ENCODE results near the gene KRT23. TPM values are rescaled to one million over a fixed set of nuclear protein-coding genes. Genes with fewer than 3 reads are reported as not detected.
A peak's percentile ranks its signal among the peaks of the same experiment; 100 is the strongest.

KRT23 gene
- total RNA-seq, 2 experiments from 2014 or later: not detected

DNA sequence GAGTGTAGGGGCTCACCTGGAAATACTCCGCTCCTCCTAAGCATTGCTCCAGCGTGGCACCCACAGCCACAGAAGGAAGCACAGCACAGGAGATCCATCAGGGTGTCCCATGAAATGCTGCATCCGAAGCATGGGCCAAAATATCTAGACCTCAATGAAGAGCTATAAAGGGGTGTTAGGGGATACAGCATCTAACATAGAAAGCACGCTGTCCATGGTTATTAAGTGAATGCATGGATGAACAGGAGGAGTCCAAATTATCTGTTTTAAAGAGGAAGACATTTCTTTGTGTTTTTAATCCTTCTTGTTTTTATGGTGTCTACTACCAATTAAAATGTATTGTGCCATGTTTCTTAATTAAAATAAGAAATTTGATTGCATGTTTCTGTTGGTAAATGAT is 30.8 kb downstream of the KRT23 start:
- ATAC-seq (no peak), DNase-seq (no peak)
- Mint-ChIP-seq H3K36me3 (ENCODE audit: low read depth) (no peaks in the 10 kb centered on the region), H3K4me1 (peaks cover 17% of the 10 kb centered on the region), H3K9me3 (ENCODE audit: low read depth) (no peaks in the 10 kb centered on the region), H3K4me3 (no peak overlapping the region), H3K27ac (no peak overlapping the region), H3K27me3 (peaks cover 30% of the 10 kb centered on the region)
- intact Hi-C loops (cut with DNase I, micrococcal nuclease): loop anchor here (5.0 to 10.0 kb wide), 3 partner anchors 102 to 591 kb away; no protein-coding TSS in a partner anchor
- ChIA-PET POLR2A (no interaction called here), CTCF (interaction anchor here (0.6 kb wide), 1 partner anchor 8 kb away, joined by 3 read pairs; no protein-coding TSS in a partner anchor)

DNA sequence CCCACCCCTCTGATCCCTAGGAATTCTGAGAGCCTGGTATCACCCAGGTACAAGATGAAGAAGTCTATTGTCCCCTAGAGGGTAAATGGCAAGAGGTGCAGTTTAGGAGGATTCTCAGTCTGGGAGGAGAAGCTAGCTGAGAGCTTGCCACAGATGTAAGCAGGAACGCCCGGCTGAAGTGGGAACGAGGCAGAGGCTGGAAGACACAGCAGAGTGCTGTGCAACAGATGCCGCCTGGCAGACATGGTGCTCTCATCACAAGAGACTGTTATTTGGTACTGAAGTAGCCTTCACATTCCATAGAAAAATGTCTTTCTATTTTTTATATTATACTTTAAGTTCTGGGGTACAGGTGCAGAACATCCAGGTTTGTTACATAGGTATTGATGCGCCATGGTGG is 32.1 kb downstream of the KRT23 start:
- DNase-seq (no peak), ATAC-seq (no peak)
- Mint-ChIP-seq H3K27me3 (peaks cover 33% of the 10 kb centered on the region), H3K4me1 (peaks cover 17% of the 10 kb centered on the region), H3K27ac (no peak overlapping the region), H3K9me3 (ENCODE audit: low read depth) (no peaks in the 10 kb centered on the region), H3K4me3 (no peak overlapping the region), H3K36me3 (ENCODE audit: low read depth) (no peaks in the 10 kb centered on the region)
- POLR2A ChIA-PET: no interaction called here
- intact Hi-C loops (cut with DNase I, micrococcal nuclease): loop anchor here (5.0 to 10.0 kb wide), 3 partner anchors 101 to 592 kb away; no protein-coding TSS in a partner anchor
- CTCF ChIA-PET: no interaction called here

DNA sequence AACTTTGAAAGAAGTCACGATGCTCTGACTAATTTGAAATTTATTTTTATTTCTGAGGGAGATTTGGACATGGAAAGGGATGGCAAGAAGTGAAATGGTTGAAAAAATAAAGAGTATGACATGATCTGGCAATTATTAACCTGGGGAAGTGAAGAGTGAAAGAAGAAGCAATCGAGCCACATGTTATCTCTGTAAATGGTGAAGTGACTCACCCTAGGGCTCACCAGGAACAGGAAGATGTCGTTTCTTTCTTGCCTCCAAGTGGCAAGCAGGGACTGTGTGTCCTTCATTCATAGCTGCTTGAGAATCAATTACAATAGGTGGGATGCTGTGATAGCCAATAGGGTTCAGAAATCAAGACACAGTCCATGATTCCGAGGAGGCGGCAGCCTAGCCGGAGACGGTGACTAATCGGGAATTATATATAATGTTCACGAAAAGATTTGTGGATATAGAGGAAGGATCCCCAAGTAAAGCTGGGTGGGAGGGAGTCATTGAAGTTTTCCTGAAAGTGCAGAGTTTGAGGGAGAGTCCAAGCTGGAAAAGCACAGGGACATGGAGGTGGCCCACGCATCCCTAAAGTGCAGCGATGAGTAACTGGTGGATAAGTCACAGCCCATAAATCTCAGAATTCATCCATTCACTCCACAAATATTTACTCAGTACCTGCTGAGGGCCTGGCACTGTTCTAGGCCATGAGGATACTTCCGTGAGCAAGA is 34.2 kb downstream of the KRT23 start:
- DNase-seq: no peak
- intact Hi-C loops (cut with DNase I, micrococcal nuclease): loop anchor here in 1 of 2 experiments (10.0 kb wide), 1 partner anchor 98 kb away; no protein-coding TSS in a partner anchor
- CTCF ChIA-PET: interaction anchor here (0.7 kb wide), 1 partner anchor 646 kb away, joined by 3 read pairs; no protein-coding TSS in a partner anchor
- H3K9me3 Mint-ChIP-seq (ENCODE audit: low read depth): no peaks in the 10 kb centered on the region
- peak; percentile 61 for ATAC-seq
- no peak overlapping the region for H3K4me3 Mint-ChIP-seq
- POLR2A ChIA-PET: no interaction called here
- H3K27ac Mint-ChIP-seq: no peak overlapping the region
- H3K4me1 Mint-ChIP-seq: peaks cover 17% of the 10 kb centered on the region
- no peaks in the 10 kb centered on the region for H3K36me3 Mint-ChIP-seq (ENCODE audit: low read depth)
- H3K27me3 Mint-ChIP-seq: peaks cover 34% of the 10 kb centered on the region

- POLR2A ChIA-PET: no interaction called here
- Mint-ChIP-seq H3K27ac (no peak overlapping the region), H3K27me3 (peaks cover 32% of the 10 kb centered on the region), H3K4me1 (peaks cover 17% of the 10 kb centered on the region), H3K9me3 (ENCODE audit: low read depth) (no peaks in the 10 kb centered on the region), H3K36me3 (ENCODE audit: low read depth) (no peaks in the 10 kb centered on the region), H3K4me3 (no peak overlapping the region)
- intact Hi-C loops (cut with DNase I, micrococcal nuclease): loop anchor here in 1 of 2 experiments (10.0 kb wide), 1 partner anchor 98 kb away; no protein-coding TSS in a partner anchor
- CTCF ChIA-PET: interaction anchor here (0.7 to 0.8 kb wide), 2 partner anchors 13 to 527 kb away, joined by 3 read pairs; no protein-coding TSS in a partner anchor
- ATAC-seq (no peak), DNase-seq (no peak)
Observed at GRCh38 chr17:40902498-40902897, 34.9 kb downstream of the KRT23 start.

- Mint-ChIP-seq H3K9me3 (ENCODE audit: low read depth) (no peaks in the 10 kb centered on the region), H3K4me3 (no peak overlapping the region), H3K27ac (no peak overlapping the region), H3K4me1 (peaks cover 17% of the 10 kb centered on the region), H3K27me3 (peaks cover 30% of the 10 kb centered on the region), H3K36me3 (ENCODE audit: low read depth) (no peaks in the 10 kb centered on the region)
- ChIA-PET CTCF (interaction anchor here (0.7 to 1.5 kb wide), 4 partner anchors 13 to 761 kb away, joined by 3 to 5 read pairs (median 3); no protein-coding TSS in a partner anchor), POLR2A (no interaction called here)
- intact Hi-C loops (cut with DNase I, micrococcal nuclease): loop anchor here in 1 of 2 experiments (10.0 kb wide), 1 partner anchor 97 kb away; no protein-coding TSS in a partner anchor
- DNase-seq (peak; percentile 11), ATAC-seq (peak; percentile 53)
Observed at GRCh38 chr17:40901981-40902474, 35.4 kb downstream of the KRT23 start.

GRCh38 chr17:40900809-40901356 is 36.6 kb downstream of the KRT23 start:
- Mint-ChIP-seq H3K4me1 (peaks cover 17% of the 10 kb centered on the region), H3K27ac (no peak overlapping the region), H3K27me3 (peaks cover 28% of the 10 kb centered on the region), H3K36me3 (ENCODE audit: low read depth) (no peaks in the 10 kb centered on the region), H3K4me3 (no peak overlapping the region), H3K9me3 (ENCODE audit: low read depth) (no peaks in the 10 kb centered on the region)
- DNase-seq: no peak
- intact Hi-C loops (cut with DNase I, micrococcal nuclease): loop anchor here in 1 of 2 experiments (10.0 kb wide), 1 partner anchor 96 kb away; no protein-coding TSS in a partner anchor
- POLR2A ChIA-PET: no interaction called here
- CTCF ChIA-PET: interaction anchor here (0.9 to 1.5 kb wide), 4 partner anchors 9 to 95 kb away, joined by 3 to 6 read pairs (median 4); no protein-coding TSS in a partner anchor
- ATAC-seq: no peak

- intact Hi-C loops (cut with DNase I, micrococcal nuclease): no loop called here
- ChIA-PET POLR2A (no interaction called here), CTCF (interaction anchor here (0.6 kb wide), 1 partner anchor 1116 kb away, joined by 3 read pairs; no protein-coding TSS in a partner anchor)
- Mint-ChIP-seq H3K36me3 (ENCODE audit: low read depth) (no peaks in the 10 kb centered on the region), H3K4me1 (peaks cover 3% of the 10 kb centered on the region), H3K9me3 (ENCODE audit: low read depth) (no peaks in the 10 kb centered on the region), H3K4me3 (no peak overlapping the region), H3K27ac (no peak overlapping the region), H3K27me3 (peaks cover 34% of the 10 kb centered on the region)
- ATAC-seq (no peak), DNase-seq (no peak)
Observed at GRCh38 chr17:40896916-40897455, 40.5 kb downstream of the KRT23 start.

DNA sequence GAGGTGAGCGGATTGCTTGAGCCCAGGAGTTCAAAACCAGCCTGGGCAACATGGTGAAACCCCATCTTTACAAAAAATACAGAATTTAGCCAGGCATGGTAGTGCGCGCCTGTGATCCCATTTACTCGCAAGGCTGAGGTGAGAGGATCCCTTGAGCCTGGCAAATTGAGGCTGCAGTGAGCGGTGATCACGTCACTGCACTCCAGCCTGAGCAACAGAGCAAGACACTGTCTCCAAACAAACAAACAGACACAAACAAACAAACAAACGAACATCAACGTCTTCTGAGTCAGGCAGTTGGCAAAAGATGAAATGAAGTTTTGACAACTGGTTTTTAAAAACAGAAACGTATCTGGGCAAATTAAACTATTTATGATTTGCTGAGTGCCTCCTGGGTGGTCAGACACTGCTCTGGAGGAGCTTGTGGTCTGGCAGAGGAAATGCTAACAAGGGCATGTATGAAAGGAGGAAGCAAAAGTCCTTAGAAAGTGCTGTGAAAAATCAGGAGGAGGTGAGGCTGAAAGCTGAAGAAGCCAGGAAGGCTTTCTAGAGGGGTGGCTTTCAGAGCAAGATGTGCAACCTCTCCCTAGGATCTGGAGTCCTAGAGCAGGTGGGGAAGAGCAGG is 42.2 kb downstream of the KRT23 start:
- no peak for DNase-seq
- Mint-ChIP-seq H3K4me3 (no peak overlapping the region), H3K9me3 (ENCODE audit: low read depth) (no peaks in the 10 kb centered on the region), H3K36me3 (ENCODE audit: low read depth) (no peaks in the 10 kb centered on the region), H3K27ac (no peak overlapping the region), H3K27me3 (peaks cover 32% of the 10 kb centered on the region), H3K4me1 (no peaks in the 10 kb centered on the region)
- ATAC-seq: no peak
- POLR2A ChIA-PET: no interaction called here
- intact Hi-C loops (cut with DNase I, micrococcal nuclease): no loop called here
- CTCF ChIA-PET: no interaction called here

DNA sequence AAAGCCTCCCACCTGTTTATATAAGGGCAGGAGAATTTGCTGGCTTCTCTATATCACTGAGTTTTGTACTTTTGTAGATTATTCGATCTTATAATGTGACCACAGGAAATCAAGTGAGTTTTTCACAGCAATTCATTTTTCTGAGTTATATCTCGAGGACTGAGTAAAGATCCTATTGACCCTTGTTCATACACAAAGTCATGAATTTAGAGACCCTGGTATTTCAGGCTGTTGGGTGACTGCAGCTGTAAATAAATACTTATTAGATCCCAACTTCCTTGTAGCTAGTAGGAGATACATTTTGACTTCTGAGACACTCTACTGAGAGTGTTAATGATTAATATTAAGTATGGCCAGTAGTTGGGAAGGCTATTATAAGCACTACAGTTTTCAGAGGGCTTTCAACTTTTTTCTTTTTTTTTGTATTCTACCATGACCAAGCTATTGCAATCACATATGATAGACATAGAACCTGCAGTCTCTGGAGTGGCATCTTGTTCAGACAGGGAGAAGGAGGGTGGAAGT is 49.2 kb downstream of the KRT23 start:
- ChIA-PET POLR2A (no interaction called here), CTCF (no interaction called here)
- no peaks in the 10 kb centered on the region for H3K9me3 Mint-ChIP-seq (ENCODE audit: low read depth)
- ATAC-seq (no peak), DNase-seq (no peak)
- no peak overlapping the region for H3K27ac Mint-ChIP-seq
- H3K36me3 Mint-ChIP-seq (ENCODE audit: low read depth): no peaks in the 10 kb centered on the region
- peaks cover 27% of the 10 kb centered on the region for H3K27me3 Mint-ChIP-seq
- no peak overlapping the region for H3K4me3 Mint-ChIP-seq
- no peaks in the 10 kb centered on the region for H3K4me1 Mint-ChIP-seq
- intact Hi-C loops (cut with DNase I, micrococcal nuclease): no loop called here

DNA sequence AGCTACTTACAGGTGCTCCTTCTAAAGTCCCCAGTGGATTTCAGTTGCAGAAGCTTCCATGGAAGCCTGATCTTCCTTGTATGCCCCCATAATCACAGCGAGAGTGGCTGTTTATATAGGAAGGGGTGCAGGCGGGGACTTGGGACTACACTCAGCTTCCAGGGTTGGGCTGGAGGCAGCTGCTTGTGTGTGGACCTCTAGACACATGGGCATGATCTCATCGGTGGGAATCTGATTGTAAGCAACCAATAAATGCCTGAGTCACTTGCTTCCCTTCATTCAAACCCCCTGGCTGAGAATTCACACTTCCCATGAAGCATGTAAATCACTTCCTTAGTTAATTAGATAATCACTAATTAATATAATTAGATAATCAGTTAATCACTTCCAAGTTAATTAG is 51.4 kb downstream of the KRT23 start:
- Mint-ChIP-seq H3K27me3 (peaks cover 22% of the 10 kb centered on the region), H3K9me3 (ENCODE audit: low read depth) (no peaks in the 10 kb centered on the region), H3K4me1 (no peaks in the 10 kb centered on the region), H3K4me3 (no peak overlapping the region), H3K27ac (no peak overlapping the region), H3K36me3 (ENCODE audit: low read depth) (no peaks in the 10 kb centered on the region)
- intact Hi-C loops (cut with DNase I, micrococcal nuclease): no loop called here
- POLR2A ChIA-PET: no interaction called here
- DNase-seq (no peak), ATAC-seq (no peak)
- CTCF ChIA-PET: interaction anchor here (0.8 kb wide), 1 partner anchor 15 kb away, joined by 3 read pairs; no protein-coding TSS in a partner anchor

Data from activated CD4-positive, alpha-beta T cell treated with anti-CD3 and anti-CD28 coated beads for 36 hours (primary cell).